ENCODE results near the gene CAMK2G.

DNA sequence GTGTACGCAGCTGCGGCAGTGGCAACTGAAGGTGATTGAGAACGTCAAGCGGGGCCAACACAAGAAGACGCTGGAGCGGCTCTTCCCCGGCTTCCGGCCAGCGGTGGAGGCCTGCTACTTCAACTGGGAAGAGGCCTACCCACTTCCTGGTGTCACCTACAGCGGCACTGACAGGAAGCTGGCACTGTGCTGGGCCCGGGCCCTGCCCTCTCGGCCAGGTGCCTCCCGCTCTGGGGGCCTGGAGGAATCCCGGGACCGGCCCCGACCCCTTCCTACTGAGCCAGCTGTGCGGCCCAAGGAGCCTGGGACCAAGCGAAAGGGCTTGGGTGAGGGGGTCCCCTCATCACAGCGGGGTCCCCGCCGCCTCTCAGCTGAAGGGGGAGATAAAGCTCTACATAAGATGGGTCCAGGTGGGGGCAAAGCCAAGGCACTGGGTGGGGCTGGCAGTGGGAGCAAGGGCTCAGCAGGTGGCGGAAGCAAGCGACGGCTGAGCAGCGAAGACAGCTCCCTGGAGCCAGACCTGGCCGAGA, 82.4 kb downstream of the CAMK2G start:
- TF ChIP-seq, protein P1, sequence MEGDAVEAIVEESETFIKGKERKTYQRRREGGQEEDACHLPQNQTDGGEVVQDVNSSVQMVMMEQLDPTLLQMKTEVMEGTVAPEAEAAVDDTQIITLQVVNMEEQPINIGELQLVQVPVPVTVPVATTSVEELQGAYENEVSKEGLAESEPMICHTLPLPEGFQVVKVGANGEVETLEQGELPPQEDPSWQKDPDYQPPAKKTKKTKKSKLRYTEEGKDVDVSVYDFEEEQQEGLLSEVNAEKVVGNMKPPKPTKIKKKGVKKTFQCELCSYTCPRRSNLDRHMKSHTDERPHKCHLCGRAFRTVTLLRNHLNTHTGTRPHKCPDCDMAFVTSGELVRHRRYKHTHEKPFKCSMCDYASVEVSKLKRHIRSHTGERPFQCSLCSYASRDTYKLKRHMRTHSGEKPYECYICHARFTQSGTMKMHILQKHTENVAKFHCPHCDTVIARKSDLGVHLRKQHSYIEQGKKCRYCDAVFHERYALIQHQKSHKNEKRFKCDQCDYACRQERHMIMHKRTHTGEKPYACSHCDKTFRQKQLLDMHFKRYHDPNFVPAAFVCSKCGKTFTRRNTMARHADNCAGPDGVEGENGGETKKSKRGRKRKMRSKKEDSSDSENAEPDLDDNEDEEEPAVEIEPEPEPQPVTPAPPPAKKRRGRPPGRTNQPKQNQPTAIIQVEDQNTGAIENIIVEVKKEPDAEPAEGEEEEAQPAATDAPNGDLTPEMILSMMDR (IDR thresholded peaks at IDR 0.05): no peak
- no peak for TF ChIP-seq POLR2AphosphoS5 (IDR thresholded peaks at IDR 0.05)
